Measurements from ENCODE around the gene FYB1.

FYB1 gene

DNA sequence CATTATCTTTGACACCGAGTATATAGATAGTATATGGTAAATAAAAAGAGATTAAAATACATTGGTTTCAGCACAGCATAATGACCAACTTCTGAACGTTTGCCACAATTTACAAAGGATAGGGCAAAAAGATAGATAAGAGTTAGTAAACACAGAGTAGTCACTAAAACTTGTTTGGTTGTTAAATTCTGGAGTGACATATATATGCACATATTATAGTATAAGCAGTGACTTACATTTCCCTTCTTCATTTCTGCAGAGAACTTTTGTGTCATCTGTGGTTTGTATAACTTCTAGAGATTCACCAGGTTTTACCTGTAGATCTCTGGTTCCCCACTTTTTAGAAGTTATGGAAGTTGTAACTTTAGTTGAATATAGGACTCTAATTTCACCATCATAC, 100.7 kb downstream of the FYB1 start:
- DNase-seq (ENCODE audit: low read depth), result no peak

DNA sequence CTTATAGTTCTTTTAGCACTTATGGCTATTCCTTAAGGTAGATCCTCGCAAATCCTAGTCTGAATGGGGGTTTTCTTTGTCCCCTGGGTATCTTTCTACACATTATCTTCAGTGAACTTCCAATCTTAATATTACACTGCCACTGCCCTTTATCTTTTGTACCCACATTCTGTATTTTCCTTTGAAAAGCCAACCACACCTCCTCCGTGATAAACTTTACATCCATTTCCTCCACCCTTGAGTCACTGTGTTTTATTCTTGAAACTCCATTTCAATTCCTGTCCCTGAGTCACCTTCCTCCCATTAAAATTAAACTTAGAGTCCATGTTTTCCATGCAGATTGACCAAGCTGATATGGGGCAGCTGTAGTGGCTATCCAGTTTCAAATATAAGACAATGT, 102.0 kb downstream of the FYB1 start:
- no peak for DNase-seq (ENCODE audit: low read depth)

DNA sequence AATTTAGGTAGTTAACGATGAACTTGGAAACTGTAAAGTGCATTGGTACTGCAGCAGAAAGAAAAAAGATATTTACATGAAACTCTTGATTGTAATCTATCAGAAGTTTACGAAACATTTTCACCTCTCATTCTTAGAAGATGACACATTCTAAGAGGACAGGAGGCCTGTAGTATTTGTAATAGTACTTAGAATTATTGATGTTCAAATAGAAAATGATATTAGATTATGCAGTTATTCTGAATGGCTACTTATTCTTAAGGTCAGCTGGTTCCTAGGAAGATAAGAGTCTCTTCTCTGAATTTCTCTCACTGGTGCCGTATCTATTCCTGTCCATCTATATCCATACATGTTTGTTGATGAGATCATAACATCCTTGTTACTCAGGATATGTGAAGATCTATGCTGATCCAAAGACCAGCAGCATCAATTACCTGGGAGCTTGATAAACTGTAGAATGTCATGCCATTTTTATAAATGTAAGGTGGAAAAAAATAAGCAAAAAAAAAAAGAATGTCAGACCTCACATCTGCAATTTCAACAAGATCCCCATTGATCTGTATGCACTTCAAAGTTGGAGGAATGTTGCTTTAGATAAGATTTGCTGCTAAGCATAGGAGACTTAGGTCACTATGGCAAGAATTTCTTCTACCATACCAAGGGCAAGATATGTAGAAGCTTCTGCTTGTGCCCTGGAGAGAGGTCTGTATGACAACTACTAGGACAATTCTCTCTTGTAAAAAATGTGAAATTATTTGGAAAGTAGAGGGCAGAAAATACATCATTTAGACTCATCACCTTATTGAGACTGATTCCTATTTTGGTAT, 102.8 kb downstream of the FYB1 start:
- no peak for DNase-seq (ENCODE audit: low read depth)

DNA sequence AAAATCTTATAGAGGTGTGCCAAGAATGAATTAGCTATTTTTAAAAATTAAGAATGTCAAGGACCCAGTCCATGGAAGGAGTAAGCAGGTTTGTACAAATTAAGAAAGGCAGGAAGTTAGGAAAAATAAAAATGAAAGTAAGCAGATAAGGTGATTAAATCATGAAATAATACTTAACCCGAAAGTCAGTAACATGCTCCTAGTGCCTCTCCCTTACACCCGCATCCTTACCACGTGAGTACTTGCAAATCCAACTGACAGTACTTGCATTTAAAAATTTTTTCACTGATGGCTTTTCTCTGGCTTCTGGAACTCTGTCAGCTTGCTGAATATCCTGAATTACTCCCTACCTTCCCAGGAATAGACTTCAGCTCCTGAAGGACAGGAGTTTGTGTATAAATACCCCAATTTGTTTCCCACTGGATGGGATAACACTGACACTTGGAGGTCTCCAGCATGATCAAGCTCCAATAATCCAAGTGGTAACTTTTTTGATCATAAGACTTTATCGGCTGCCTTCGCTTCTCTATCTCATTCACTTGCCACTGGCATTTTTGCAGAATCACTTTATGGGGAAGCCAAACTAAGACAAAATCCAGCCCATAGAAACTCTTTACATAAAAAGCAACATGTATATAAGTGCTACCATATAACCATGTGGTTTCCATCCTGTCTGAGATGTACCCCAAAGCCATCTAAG, 103.6 kb downstream of the FYB1 start:
- no peak for DNase-seq (ENCODE audit: low read depth)

DNA sequence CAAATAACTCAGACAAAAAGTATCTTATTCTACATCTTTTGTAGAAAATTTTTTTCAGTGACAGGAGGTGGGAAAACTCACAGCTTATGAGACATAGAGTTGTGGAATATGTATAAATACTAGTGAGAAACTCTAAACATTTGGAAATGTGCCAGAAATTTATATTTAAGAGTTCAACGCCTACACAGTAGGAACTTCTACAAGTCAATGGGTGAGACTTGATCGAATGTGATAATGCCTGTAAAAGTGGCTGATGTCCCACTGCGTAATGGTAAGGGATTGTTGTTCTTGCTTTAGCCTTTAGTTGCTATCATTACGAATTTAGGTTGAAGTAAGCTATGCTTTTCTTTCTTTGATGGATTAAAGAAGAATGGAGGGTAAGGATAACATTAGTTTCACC, 105.2 kb downstream of the FYB1 start:
- DNase-seq (ENCODE audit: low read depth), result no peak

DNA sequence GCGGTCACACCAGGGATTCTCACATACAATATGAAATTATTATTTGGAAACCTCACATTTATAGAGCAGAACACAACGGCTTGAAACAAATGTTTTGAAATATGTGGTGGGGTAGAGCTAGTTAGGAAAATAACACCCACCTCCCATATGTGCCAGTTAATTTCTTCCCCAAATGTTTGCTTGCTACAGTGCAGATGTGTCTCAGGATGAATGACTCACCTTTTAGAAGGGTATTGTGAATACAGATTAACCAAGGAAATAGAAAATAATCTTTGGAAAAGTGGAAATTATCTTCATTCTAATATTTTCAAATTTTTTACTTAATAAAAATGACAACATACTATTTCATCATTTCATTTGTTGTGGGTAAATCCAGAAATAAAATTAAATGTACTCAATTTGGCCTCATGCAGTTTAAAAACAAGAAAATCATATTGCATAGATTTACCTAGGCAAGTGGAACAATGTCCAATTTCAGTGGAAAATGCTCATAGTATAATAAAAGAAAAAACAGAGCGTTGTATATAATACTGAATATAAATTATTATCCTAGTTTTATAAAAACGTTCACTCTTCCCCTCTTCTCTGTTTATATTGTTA, 105.9 kb downstream of the FYB1 start:
- DNase-seq (ENCODE audit: low read depth), result no peak

DNA sequence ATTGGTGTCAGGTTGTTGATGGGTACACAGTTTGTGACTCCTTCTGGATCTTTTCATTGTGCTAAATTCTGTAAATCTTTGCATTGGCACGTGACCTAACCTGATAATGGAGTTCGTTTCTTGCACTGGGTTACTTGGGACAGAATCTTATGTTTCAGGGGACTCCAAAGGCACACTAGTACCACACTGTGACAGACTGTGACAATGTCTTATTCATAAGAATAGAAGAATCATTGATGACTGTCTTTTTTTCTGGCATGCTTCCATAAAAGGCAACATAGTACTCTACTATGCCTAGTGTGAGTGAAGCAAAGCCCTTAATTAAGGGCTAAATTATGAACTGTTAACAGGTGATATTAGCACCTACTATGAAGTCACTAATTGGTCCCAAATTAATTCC, 109.8 kb downstream of the FYB1 start:
- no peak for DNase-seq (ENCODE audit: low read depth)

DNA sequence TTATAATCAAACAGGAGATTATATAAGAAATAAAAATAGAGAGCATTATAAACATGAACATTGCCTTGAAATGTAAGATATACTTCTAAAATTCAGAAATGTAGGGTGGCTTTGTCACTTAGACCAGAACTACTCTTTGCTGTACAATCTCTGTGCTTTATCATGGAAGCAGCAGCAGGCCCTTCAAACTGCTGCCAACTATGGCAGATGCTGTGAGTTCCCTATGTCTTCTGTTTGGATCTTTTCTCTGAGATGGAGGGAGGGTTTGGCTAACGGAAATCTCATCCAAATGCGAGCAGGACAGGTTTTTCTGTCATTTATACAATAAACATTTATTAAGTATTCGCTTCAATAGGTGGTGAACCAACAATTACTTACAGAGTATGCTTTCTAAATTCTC, 110.4 kb downstream of the FYB1 start:
- DNase-seq (ENCODE audit: low read depth), result no peak

DNA sequence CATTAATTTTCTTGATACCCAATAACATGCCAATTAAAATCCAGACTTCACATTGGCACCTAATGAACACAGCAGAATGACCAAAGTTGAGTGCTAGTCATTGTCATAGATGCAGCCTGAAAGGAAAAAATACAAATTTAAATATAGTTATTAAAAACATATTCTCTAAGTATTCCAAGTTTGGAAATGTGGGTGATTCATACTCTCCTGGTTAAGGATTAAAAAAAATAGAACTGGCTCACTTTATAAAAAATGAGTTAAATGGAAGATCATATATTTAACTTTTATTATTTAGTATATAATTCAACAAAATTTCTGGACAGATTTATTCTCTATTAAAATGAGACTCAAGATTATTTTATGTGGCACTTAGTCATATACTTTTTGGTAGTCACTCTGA, 112.0 kb downstream of the FYB1 start:
- no peak for DNase-seq (ENCODE audit: low read depth)

DNA sequence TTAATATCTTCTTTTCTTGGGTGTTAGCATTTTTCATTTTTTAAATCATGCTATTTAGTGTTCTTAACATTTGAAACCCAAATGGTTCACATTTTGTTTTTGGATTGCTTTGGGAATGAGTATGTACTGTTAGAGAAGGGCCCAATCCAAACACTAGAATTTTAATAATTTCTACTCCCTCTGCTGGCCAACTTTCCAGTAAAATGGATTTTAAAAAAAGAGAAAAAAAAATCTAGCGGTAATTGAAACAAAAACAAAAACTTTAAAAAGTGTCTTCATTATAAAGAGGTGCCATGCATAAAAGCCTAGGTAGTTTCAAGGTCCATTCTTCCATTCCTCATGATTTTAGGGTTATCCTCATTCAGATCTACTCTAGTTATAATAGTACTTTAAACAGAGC, 113.0 kb downstream of the FYB1 start:
- no peak for DNase-seq (ENCODE audit: low read depth)

DNA sequence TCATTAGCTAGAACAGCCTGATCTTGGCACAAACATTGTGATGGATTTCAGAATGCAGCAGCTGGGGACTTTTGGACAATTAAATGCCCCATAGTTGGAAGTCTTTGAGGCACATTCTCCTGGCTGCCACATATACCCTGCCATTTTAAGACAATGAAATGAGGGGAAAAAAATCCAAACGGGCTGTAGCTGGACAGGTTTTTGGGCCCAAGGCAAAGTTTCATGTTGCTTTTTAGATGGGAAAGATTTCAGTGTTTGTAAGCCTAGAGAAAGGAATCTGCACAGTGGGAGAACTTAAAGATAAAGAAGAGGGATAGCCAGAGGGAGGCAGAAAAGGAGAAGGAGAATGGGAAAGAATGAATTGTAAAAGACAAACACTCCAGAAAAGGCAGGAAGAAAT, 115.1 kb downstream of the FYB1 start:
- DNase-seq (ENCODE audit: low read depth), result no peak

DNA sequence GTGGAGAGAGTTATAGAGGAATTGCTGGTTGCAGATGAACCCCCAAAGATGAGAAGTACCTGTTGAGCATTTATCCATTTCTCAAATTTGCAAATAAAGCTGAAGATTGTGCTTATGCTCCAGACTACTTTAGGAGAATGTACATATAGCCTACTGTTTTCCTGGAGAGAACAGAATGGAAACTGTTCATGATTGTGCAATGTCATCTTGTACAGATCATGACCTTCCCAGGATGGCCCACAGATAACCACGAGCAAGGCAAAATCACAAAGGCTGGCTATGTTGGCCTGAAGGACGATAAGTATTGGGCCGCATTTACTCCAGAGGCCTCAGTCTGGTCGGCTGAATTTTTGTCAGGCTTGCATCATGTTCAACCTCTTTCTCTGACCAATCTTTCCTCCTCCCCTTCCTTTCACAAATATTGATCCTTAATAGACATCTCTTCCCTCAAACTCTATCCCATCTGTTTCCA, 116.6 kb downstream of the FYB1 start:
- no peak for DNase-seq (ENCODE audit: low read depth)

DNA sequence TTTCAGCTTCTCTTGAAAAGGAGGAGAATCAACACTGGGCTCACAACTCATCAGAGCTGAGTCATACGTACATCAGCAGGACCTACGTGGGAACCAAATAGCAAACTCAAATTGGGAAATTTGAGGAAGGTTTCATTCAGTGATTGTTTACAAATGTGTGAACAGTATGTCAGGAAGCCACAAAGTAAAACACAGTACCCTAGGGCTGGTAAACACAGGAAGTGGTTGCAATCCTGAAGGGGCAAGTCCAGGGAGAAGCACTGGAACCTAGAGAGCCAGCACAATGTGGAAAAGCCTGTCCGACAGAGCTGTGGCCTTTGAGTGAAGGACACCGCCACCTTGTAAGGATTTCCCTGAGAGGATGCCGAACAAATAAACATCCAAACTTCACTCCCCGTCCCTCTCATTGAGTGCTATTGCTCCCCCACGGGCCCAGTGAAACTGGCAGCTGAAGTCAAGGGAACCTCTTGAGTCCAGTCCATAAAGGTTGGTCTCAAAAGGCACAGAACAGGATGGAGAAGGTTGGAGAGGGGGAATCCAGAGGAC, 118.4 kb downstream of the FYB1 start:
- no peak for DNase-seq (ENCODE audit: low read depth)

DNA sequence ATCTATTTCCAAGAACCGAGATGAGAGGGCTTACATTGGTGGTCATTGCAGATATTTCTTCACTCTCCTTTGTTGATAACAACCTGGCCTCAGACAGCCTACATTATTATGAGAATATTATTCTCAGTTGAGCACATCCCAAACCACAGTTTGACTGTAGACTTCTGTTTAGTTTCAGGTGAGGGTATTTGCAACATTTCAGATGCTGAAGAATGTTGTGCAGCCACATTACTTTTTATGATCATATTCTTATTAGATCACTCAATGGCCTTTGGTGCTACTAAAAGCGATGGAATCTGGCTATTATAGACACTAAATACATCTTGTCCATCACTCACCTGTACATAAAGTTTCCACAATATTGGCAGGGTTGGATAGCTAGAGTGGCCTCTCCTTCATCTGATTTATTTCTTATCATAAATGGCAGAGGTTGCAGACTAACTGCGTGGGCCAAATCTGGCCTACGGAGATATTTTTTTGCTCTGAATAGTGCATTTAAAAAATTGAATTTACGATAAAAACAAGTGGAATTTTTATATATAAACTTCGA, 119.0 kb downstream of the FYB1 start:
- no peak for DNase-seq (ENCODE audit: low read depth)

DNA sequence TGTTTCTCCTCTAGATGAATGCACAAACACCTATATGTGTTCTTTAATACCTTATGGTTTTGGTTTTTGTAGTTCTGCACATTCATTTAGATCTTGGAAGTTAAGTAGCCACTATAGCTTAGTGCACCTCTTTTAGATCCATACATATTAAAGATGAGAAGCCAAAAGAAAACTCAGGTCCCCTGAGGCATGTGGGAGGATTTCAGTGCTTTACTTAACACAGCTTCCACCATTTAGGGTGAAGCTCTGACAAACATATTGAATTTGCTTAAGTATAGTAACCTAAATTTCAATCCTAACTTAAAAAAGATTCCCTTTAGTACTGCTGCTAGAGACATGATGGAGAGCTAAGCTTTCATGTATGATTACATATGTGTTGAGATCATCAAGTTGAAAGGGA, 119.5 kb downstream of the FYB1 start:
- DNase-seq (ENCODE audit: low read depth), result no peak

DNA sequence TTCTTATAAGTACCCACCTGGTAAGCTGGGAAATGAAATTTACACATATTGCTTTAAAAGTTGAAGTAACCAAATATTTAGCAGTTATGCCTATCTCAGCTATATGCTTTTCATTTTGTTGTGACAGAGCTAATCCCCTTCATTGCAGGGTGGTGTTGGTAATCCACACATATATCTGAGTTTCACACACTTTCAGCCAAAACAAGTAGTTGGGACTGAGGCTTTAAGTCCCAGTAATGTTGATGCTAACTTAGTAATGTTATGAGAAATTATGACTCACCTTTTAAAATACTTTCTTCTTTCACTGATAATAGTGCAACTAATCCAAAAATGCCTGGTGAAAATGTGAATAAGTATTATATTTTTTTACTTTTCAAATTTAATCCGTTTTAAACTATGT, 126.0 kb downstream of the FYB1 start:
- no peak for DNase-seq (ENCODE audit: low read depth)

DNA sequence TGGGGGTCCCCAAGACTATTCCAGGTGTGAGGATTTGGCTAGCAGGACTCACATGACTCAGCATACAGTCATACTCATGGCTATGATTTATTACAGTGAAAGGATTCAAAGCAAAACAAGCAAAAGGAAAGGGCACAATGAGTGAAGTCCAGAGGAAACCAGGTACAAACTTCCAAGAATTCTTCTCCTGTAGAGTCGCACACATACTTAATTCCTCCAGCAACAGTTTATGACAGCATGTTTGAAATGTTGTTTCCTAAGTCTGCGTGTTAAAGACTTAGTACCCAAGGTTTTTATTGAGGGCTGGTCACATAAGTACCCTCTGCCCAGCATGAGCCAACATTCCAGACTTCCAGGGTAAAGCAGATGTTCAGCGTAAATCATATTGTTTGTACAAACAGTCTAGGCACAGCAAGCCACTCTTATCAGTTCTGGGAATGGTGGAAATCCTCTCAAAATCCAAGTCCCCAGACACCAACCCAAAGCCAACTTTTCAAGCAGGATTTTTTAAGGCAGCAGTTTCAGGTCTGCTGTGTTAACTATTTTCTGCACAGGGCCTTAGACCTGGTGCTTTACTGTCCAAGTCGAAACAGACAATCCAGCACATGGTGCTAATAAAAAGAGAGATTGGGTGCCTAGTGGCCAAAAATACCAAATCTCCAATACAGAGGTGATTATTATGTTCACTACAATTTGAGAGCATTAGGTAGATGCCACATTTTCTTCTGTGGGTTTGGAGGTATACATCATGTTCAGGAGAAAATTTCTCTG, 126.6 kb downstream of the FYB1 start:
- no peak for DNase-seq (ENCODE audit: low read depth)

DNA sequence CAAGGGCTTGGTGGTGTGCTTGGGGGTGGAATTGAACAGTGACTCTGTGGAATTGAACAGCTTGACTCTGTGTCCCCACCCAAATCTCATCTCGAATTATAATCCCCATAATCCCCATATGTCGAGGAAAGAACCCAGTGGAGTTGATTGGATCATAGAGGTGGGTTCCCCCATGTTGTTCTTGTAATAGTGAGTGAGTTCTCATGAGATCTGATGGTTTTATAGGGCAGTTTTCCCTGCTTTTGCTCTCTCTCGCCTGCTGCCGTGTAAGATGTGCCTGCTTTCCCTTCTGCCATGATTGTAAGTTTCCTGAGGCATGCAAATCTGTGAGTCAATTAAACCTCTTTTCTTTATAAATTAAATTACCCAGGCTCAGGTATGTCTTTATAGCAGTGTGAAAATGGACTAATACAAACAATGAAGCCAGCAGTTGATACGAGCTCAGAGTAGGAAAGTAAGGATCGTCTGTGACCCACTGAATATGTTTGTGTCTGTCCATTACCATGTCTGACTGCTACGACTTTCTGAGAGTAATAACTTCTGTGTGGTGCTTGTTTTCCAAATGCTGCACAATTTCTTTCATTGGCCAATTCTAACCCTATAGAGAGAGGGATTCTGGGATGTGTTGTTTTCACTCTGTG, 127.3 kb downstream of the FYB1 start:
- no peak for DNase-seq (ENCODE audit: low read depth)

DNA sequence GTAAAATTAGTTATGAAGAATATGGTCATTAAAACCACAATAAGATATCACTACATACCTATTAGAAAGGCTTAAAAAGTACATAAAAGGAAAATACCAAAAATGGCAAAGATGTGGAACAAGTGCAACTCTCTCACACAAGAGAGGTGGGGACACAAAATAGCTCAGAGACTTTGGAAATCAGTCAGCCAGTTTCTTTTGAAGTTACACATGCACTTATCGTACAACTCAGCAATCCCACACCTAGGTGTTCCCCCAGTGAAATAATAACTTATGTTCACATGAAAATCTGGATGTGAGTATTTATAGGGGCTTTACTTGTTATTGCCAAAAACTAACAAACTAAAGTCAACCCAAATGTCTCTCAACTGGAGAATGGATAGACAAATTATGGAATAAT, 135.4 kb downstream of the FYB1 start:
- DNase-seq (ENCODE audit: low read depth), result no peak

DNA sequence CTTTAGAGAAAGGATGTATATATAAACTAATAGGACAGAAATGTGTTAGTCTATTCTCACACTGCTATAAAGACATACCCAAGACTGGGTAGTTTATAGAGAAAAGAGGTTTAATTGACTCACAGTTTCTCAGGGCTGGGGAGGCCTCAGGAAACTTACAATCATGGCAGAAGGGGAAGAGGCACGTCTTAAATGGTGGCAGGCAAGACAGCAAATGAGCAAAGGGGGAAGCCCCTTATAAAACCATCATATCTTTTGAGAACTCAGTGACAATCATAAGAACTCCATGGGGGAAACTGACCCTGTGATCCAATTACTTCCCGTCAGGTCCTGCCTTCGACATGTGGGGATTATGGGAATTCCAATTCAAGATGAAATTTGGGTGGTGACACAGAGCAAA, 136.4 kb downstream of the FYB1 start:
- no peak for DNase-seq (ENCODE audit: low read depth)

DNA sequence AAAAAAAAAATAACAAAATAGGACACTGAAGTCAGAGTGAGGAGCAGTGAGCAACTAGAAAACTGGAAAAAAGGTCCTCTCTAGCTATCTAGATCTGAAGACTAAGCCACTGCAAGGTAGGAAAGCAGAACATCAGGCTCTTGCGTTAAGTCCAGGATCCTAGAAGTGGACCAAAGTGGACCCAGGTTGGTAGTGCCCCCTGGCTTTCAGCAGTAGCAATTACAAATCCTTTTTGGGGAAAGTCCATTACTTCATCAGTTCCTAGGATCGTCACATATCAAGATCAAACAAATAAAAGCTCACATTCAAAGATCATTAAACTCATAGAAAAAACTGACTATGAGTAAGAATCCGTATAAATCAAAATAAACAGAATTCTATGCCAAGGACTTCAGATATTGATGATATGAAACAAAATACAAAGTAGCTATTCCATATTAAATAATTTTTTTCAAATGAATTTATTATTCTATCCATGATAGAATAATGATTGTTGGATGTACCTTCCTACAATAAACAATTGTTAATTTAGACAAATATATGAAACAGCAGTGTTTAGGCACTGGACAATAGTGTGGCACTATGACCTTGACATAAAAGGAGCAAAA, 138.7 kb downstream of the FYB1 start:
- no peak for DNase-seq (ENCODE audit: low read depth)

Data from stimulated activated CD4-positive, alpha-beta T cell treated with anti-CD3 and anti-CD28 coated beads, Interleukin-2, amount 100 ng/mL, for 4 hours (primary cell).